ENCODE results near the gene TMEM244.

Gene TMEM244

DNA sequence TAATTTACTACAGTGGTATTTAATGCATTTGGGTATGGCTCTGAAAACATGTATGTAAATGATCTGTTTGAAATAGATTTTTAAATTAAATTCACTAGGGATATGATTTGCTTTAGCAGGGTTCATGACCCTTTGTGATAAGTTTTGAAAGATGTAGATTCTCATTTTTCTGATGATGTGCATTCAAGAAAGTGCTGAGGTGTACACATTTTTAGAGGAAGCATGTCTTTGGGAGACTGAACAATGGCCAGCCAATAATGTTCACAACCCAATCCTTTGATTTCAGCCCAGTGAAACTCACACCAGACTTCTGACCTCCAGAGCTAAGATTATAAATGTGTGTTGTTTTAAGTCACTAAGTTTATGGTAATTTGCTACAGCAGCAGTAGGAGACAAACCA is 71.1 kb downstream of the TMEM244 start:
- Histone ChIP-seq H3K79me2 (ENCODE audit: insufficient read depth, low read length) (no peaks in the 10 kb centered on the region), H3K9me3 (ENCODE audit: insufficient read depth, low read length, severe bottlenecking) (no peaks in the 10 kb centered on the region), H3K4me1 (ENCODE audit: insufficient read depth, low read length) (peaks cover 15% of the 10 kb centered on the region), H3K4me3 (ENCODE audit: low read depth in 1 of 2, low read length in 2 of 2) (no peak overlapping the region), H3K27me3 (ENCODE audit: insufficient read depth, low read length, poor library complexity) (no peaks in the 10 kb centered on the region), H3K9ac (ENCODE audit: low read depth, low read length) (no peak overlapping the region), H3K4me2 (ENCODE audit: insufficient read depth, low read length) (no peak overlapping the region), H2AFZ (ENCODE audit: low read depth, low read length) (no peak overlapping the region), H4K20me1 (ENCODE audit: insufficient read depth, low read length) (no peaks in the 10 kb centered on the region), H3K36me3 (ENCODE audit: insufficient read depth, low read length) (no peaks in the 10 kb centered on the region), H3K27ac (ENCODE audit: low read length) (no peak overlapping the region)
- TF ChIP-seq EZH2 (IDR thresholded peaks at IDR 0.05; ENCODE audit: borderline replicate concordance, low read depth, low read length, severe bottlenecking) = no peak
- TF ChIP-seq, protein P1, sequence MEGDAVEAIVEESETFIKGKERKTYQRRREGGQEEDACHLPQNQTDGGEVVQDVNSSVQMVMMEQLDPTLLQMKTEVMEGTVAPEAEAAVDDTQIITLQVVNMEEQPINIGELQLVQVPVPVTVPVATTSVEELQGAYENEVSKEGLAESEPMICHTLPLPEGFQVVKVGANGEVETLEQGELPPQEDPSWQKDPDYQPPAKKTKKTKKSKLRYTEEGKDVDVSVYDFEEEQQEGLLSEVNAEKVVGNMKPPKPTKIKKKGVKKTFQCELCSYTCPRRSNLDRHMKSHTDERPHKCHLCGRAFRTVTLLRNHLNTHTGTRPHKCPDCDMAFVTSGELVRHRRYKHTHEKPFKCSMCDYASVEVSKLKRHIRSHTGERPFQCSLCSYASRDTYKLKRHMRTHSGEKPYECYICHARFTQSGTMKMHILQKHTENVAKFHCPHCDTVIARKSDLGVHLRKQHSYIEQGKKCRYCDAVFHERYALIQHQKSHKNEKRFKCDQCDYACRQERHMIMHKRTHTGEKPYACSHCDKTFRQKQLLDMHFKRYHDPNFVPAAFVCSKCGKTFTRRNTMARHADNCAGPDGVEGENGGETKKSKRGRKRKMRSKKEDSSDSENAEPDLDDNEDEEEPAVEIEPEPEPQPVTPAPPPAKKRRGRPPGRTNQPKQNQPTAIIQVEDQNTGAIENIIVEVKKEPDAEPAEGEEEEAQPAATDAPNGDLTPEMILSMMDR (IDR thresholded peaks at IDR 0.05; ENCODE audit: borderline replicate concordance, extremely low read depth, low read length, poor library complexity, severe bottlenecking) = no peak
- DNase-seq (no peak), ATAC-seq (ENCODE audit: insufficient read depth, low read depth) (no peak)

DNA sequence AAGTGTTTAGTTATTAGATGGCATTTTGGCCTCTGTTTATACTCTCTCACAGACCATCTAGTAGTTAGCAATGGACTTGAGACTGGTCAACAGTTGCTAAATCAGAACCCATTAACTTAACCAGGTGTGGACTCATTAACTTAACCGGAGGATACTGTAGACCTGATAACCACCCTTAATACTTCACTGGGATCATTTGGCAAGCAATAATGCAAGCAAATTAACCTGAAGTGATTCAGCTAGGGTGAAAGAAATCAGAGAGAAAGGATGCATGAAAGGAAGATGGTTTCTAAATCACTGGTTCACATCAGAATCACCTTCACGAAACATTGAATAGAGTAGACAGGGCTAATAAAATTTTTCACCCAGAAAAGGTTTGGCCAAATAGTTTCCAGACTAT is 73.3 kb downstream of the TMEM244 start:
- Histone ChIP-seq H2AFZ (ENCODE audit: low read depth, low read length) (no peak overlapping the region), H3K4me1 (ENCODE audit: insufficient read depth, low read length) (peaks cover 3% of the 10 kb centered on the region; the same call in 1 of the 2 replicates), H4K20me1 (ENCODE audit: insufficient read depth, low read length) (no peaks in the 10 kb centered on the region), H3K4me2 (ENCODE audit: insufficient read depth, low read length) (no peak overlapping the region), H3K27ac (ENCODE audit: low read length) (no peak overlapping the region), H3K27me3 (ENCODE audit: insufficient read depth, low read length, poor library complexity) (no peaks in the 10 kb centered on the region), H3K9ac (ENCODE audit: low read depth, low read length) (no peak overlapping the region), H3K36me3 (ENCODE audit: insufficient read depth, low read length) (no peaks in the 10 kb centered on the region), H3K4me3 (ENCODE audit: low read depth in 1 of 2, low read length in 2 of 2) (no peak overlapping the region), H3K79me2 (ENCODE audit: insufficient read depth, low read length) (no peaks in the 10 kb centered on the region), H3K9me3 (ENCODE audit: insufficient read depth, low read length, severe bottlenecking) (no peaks in the 10 kb centered on the region)
- DNase-seq (no peak), ATAC-seq (ENCODE audit: insufficient read depth, low read depth) (no peak)
- TF ChIP-seq, protein P1 (IDR thresholded peaks at IDR 0.05; ENCODE audit: borderline replicate concordance, extremely low read depth, low read length, poor library complexity, severe bottlenecking) = no peak
- TF ChIP-seq EZH2 (IDR thresholded peaks at IDR 0.05; ENCODE audit: borderline replicate concordance, low read depth, low read length, severe bottlenecking) = no peak

DNA sequence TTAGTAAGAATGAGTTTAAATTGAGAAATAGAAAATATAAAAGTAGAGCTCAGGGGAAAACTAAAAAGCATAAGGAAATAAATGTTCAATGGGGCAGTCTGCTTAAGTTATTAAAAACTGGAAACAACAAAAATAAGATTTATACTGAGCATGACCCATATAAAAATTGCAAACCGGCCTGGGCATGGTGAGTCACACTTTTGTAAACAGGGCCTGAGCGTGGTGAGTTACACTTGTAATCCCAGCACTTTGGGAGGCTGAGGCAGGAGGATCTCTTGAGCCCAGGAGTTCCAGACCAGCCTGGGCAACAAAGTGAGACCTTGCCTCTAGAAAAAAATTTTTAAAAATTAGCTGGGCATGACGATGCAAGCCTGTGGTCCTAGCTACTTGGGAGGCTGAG is 74.6 kb downstream of the TMEM244 start:
- H3K36me3 ChIP-seq (ENCODE audit: insufficient read depth, low read length) = no peaks in the 10 kb centered on the region
- H3K27ac ChIP-seq (ENCODE audit: low read length) = no peak overlapping the region
- H3K79me2 ChIP-seq (ENCODE audit: insufficient read depth, low read length) = no peaks in the 10 kb centered on the region
- no peaks in the 10 kb centered on the region for H3K9me3 ChIP-seq (ENCODE audit: insufficient read depth, low read length, severe bottlenecking)
- no peak overlapping the region for H3K4me3 ChIP-seq (ENCODE audit: low read depth in 1 of 2, low read length in 2 of 2)
- no peaks in the 10 kb centered on the region for H4K20me1 ChIP-seq (ENCODE audit: insufficient read depth, low read length)
- no peaks in the 10 kb centered on the region for H3K4me1 ChIP-seq (ENCODE audit: insufficient read depth, low read length)
- no peak for TF ChIP-seq EZH2 (IDR thresholded peaks at IDR 0.05; ENCODE audit: borderline replicate concordance, low read depth, low read length, severe bottlenecking)
- TF ChIP-seq, protein P1 (IDR thresholded peaks at IDR 0.05; ENCODE audit: borderline replicate concordance, extremely low read depth, low read length, poor library complexity, severe bottlenecking) = no peak
- ATAC-seq (ENCODE audit: insufficient read depth, low read depth) (no peak), DNase-seq (no peak)
- no peak overlapping the region for H3K4me2 ChIP-seq (ENCODE audit: insufficient read depth, low read length)
- no peak overlapping the region for H3K9ac ChIP-seq (ENCODE audit: low read depth, low read length)
- H3K27me3 ChIP-seq (ENCODE audit: insufficient read depth, low read length, poor library complexity) = no peaks in the 10 kb centered on the region
- H2AFZ ChIP-seq (ENCODE audit: low read depth, low read length) = no peak overlapping the region

DNA sequence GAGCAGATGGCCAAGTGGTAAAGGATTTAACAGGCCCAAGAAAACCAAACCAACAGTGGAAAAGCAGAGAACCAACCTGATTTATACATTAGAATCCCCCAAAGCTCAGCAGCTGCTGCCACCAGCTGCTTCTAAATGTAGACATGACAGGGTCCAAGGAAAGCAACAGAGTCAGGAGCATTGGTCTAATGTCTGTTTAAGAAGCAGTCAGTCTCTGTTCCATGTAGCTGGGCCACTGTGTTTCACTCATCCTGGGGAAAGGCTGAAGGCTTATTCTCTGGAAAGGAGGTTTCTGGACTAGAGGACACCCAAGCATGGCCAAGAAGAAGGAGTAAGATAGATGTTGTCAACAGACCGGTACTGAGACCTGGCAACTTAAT is 75.4 kb downstream of the TMEM244 start:
- H3K4me1 ChIP-seq (ENCODE audit: insufficient read depth, low read length) = no peaks in the 10 kb centered on the region
- H3K9me3 ChIP-seq (ENCODE audit: insufficient read depth, low read length, severe bottlenecking) = no peaks in the 10 kb centered on the region
- no peaks in the 10 kb centered on the region for H4K20me1 ChIP-seq (ENCODE audit: insufficient read depth, low read length)
- no peak overlapping the region for H3K9ac ChIP-seq (ENCODE audit: low read depth, low read length)
- no peaks in the 10 kb centered on the region for H3K36me3 ChIP-seq (ENCODE audit: insufficient read depth, low read length)
- H2AFZ ChIP-seq (ENCODE audit: low read depth, low read length) = no peak overlapping the region
- DNase-seq = no peak
- ATAC-seq (ENCODE audit: insufficient read depth, low read depth) = no peak
- no peak for TF ChIP-seq EZH2 (IDR thresholded peaks at IDR 0.05; ENCODE audit: borderline replicate concordance, low read depth, low read length, severe bottlenecking)
- TF ChIP-seq, protein P1 (IDR thresholded peaks at IDR 0.05; ENCODE audit: borderline replicate concordance, extremely low read depth, low read length, poor library complexity, severe bottlenecking) = no peak
- H3K79me2 ChIP-seq (ENCODE audit: insufficient read depth, low read length) = no peaks in the 10 kb centered on the region
- H3K27me3 ChIP-seq (ENCODE audit: insufficient read depth, low read length, poor library complexity) = no peaks in the 10 kb centered on the region
- no peak overlapping the region for H3K4me3 ChIP-seq (ENCODE audit: low read depth in 1 of 2, low read length in 2 of 2)
- H3K4me2 ChIP-seq (ENCODE audit: insufficient read depth, low read length) = no peak overlapping the region
- H3K27ac ChIP-seq (ENCODE audit: low read length) = no peak overlapping the region
